Glomerular visceral epithelial cell (primary cell): Measurements from ENCODE around the gene ZNF444.
A peak's percentile ranks its signal among the peaks of the same experiment; 100 is the strongest.

Experiments
- DNase-seq: peaks from one replicate; pipeline ENCODE4 v3.0.0-alpha.2; 2016; ENCODE audit errors: extremely low spot score

Gene ZNF444

DNA sequence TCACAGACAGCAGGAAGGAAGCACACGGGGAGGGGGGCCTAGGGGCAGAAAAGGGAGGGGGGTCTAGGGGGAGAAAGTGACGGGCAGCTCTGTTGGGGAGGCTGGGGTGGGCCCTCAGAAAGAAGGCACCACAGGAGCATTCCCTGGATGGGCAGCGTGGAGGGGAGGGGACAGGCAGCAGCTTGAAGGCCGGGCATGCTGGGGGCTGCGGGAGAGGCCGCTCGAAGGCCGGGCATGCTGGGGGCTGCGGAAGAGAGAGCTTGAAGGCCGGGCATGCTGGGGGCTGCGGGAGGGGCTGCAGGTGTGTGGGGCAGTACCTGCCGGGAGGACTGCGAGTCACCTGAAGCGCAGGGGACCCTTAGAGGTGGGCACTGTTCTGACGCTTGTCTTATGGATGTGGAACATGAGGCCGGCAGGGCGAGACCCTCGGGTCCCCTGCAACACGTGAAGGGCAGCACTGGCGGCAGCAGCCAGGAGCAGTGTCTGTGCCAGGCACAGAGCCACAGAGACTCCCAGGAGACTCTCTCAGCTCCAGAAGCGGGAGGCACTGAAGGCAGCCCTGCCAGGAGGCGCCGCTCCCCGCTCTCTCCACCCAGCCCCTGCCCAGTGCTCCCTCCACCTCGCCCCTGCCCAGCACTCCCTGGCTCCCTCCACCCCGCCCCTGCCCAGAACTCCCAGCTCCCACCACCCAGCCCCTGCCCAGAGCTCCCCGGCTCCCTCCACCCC is 33.3 kb upstream of the ZNF444 start:
- no peak for DNase-seq

DNA sequence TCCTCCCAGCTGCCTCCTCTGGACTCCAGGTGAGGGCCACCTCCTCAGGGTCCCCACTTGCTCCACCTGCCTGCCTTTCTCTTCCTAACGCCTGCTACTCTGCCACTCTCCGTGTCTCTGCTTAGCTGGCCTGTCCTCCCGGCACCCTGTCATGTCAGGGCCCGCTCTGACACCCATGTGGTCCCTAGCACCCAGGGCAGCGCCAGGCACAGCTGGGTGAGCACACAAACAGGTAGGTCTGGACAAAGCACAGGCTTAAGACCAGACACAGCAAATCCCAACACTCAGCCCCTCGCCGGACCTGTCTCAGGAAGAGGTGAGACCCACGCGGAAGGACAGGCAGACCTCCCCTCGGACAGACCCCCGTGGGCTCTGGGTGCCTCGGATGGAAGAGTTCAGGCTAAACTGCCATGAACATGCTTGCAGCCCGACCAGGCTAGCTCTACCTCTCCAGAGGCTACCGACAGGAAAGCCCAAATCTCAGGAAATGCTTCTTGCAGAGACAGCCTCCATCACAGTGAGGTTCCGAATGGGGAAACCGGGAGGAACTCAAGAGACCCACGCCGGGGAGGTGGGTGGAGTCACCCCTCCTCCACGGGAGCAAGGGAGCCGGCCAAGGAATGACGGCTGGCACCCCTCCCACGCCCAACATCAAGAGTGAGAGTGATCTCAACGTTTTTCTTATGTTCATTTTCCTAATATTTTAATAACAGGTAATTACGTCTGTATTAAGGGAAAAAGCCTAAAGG is 32.5 kb upstream of the ZNF444 start:
- DNase-seq: no peak

- DNase-seq: no peak
These were observed 31.9 kb upstream of the ZNF444 start for GRCh38 chr19:56109226-56109625.

DNA sequence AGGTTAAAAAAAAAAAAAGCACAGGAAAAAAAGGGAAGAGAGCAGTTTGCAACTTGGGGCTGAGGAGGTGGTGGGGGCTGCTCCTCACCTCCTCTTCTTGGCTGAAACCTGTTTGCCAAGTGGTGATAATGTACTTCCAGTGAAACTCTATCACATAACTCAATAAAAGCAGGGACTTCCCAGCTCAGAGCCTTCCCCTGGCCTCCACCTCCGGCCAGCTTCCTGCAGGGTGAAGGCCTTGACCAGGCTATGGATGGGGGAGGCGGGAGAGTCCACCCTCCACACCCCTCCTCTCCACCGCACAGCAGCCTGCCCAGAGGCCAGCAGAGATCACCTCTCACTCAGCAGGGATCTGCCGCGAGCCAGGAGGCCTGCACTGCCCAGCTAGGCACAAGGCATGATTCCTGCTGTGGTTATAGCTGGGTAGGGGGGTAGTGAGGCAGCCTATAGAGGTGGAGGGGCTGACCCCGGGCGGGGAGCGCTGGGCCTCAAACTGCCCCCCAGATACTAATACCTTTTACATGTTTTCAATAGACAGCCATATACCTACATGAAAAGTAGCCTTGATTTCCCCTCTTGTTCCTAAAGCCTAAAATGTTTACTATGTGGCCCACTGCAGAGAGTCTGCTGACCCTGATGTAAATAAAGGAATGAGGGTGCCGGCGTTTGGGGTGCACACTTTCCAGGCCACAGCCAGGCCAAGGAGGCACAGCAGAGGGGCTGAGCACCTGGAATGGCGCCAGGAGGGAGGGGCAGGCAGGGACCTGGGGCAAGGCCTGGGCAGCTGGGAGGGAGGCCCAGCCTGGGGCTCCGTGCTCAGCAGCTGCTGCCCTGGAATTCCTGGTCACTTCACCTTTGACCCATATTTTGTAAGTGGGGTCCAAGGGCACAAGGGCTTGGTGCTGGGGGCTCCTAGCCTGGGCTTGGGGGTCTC is 30.3 kb upstream of the ZNF444 start:
- peak; percentile 83 for DNase-seq

GRCh38 chr19:56111601-56112312 is 29.3 kb upstream of the ZNF444 start:
- DNase-seq: peak; percentile 70

- DNase-seq: no peak
These were observed 28.8 kb upstream of the ZNF444 start for GRCh38 chr19:56112313-56112709.

- no peak for DNase-seq
These were observed 27.9 kb upstream of the ZNF444 start for GRCh38 chr19:56113074-56113632.

- DNase-seq: no peak
These were observed 26.9 kb upstream of the ZNF444 start for GRCh38 chr19:56114051-56114777.

- DNase-seq: no peak
These were observed 26.3 kb upstream of the ZNF444 start for GRCh38 chr19:56114778-56115110.

DNA sequence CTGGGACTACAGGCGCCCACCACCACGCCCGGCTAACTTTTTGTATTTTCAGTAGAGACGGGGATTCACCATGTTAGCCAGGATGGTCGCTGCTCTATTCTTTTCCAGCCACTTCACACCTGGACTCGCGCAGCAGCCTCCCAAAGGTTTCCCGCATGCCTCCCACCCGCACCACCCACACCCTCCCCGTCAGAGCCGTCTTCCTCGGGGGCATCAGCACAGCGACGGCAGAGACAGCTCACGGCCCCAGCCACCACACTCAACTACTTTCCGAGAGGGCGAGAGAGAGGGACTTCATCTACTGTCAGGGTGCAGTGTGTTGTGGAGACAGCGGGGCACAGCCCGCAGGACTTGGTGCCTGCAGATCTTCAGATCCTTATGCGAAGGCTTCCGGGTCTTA is 25.6 kb upstream of the ZNF444 start:
- DNase-seq: no peak

GRCh38 chr19:56116606-56117005 is 24.5 kb upstream of the ZNF444 start:
- DNase-seq: no peak

GRCh38 chr19:56117376-56117884 is 23.7 kb upstream of the ZNF444 start:
- no peak for DNase-seq

- no peak for DNase-seq
These were observed 23.2 kb upstream of the ZNF444 start for GRCh38 chr19:56117889-56118288.

DNA sequence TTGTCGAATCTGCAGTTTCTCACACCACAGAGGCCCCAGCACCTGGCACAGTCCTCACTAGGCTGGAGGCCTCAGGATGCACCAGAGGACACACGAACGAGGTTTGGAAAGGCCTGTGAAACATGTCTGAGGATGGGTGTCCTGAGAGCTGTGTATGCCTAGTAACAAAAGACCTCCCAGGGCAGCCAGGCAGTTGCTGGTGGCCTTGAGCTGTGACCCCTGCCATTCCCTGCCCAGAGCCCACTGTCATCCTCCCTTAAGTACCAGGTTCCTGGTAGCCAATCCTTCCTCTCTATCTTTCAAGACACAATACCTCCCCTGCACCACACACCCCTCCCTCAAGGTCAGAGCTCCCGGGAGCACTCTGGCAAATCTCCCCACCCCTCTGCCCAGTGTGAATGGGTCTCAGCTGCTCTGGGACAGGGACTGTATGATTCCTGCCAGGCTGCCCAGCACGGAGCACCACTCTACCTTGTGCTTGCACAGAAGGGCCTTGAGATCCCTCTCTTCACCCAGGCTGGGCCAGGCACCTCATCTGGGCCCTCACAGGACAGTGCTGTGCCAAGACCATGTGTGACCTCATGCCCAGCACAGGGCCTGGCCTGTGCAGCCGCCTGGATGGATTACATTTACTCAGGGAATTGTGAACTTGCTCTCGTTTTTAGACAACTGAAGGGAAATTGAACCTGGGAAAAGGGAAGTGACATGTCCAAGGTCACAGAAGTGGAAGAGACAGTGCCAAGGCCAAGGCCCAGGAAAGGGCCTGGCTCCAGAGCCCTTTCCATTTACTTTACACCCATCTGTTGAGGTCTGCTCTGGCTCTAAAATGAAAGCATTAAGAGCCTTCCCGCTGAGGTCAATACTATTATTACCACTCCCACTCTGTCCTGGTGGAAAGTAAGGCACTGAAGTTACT is 22.2 kb upstream of the ZNF444 start:
- no peak for DNase-seq

DNA sequence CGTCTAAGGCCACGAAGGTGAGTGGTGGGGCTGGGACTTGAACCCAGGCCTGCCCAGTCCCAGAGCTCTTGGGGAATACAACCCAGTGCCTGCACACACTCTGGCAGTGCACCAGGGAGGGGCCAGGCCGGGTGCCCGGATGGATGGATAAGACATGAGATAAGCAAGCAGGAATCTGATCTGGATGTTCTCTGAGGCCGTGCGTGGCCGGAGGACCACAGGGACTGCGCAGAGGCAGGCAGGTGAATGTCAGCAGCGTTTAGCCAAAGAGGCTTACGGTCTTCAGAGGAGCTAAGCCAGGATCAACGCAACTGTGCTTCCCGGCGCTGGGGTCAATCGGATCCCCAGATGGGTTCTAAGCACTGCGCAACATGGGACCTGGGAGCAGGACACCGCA is 21.5 kb upstream of the ZNF444 start:
- peak; percentile 31 for DNase-seq

GRCh38 chr19:56120002-56120370 is 21.1 kb upstream of the ZNF444 start:
- DNase-seq: no peak

DNA sequence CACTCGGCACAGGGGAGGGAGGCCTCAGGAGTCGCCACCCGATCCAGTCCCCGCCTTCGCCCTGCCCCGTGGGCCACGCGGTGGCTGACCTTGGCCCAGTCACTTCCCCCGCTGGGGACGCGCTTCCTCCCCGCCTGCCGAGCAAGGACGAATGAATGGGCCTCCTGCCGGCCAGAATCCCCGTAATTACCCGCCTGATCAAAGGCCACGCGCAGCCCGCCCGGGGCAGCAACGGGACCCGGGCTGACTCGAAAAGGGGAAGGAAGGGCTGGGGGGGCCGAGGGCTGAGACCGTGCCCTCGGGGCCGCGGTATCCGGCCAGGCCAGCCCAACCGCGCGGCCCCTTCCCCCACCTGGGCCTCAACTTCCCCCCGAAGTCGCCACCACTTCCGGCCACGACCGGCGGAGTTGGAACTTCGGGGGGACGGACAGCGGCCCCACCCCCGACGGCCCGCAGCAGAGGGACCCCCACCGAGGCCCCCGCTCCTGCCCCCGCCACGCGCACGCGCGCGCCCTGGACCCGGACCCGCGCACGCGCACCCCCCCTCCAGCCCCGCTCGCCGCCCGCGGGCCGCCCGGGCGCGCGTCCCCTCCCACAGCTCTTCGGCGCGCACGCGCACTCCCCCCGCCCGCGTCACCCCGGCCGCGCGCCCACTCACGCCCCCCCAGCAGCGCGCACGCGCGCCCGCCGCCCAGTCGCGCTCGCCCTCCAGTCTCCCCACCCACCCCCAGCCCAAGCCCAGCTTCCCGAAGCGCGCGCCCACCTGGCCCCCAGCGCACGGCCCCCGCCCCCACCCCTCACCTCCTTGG is 20.5 kb upstream of the ZNF444 start:
- peak; percentile 76 for DNase-seq
